Lung (tissue), 12 donors: ENCODE data around the gene NCOA3. TPM values are rescaled to one million over a fixed set of nuclear protein-coding genes. Genes with fewer than 3 reads are reported as not detected.

Source experiments
- ATAC-seq: fragments of 200-7000 bp; cut with Tn5 transposase; one replicate; pipeline ENCODE4 v1.9.1; 2020; ENCODE audit warnings: moderate number of reproducible peaks; ENCODE audit not compliant: insufficient read depth, low FRiP score
- DNase-seq, 3 donors: peaks; one replicate each; pipeline ENCODE4 v3.0.0-alpha.2; 2013 to 2017
- H3K27ac ChIP-seq, 2 donors: one replicate each; pipeline ENCODE4 v1.5.1; 2013; ENCODE audit warnings: mild to moderate bottlenecking in 2 of 2, moderate library complexity in 2 of 2, control low read depth in 1 of 2, inconsistent platforms in 1 of 2, low read depth in 1 of 2, low read length in 1 of 2
- H3K27me3 ChIP-seq, 3 donors: one replicate each; pipeline ENCODE4 v1.5.1; 2013; ENCODE audit warnings: low read length in 2 of 3; ENCODE audit not compliant: control insufficient read depth in 3 of 3, insufficient read depth in 3 of 3
- H3K36me3 ChIP-seq, 4 donors: one replicate each; pipeline ENCODE4 v1.5.1; 2013; ENCODE audit warnings: low read length in 4 of 4, mild to moderate bottlenecking in 1 of 4, moderate library complexity in 1 of 4; ENCODE audit not compliant: control insufficient read depth in 4 of 4, insufficient read depth in 4 of 4
- H3K4me1 ChIP-seq, 5 donors: one replicate each; pipeline ENCODE4 v1.5.1; 2013; ENCODE audit warnings: low read length in 5 of 5, mild to moderate bottlenecking in 2 of 5, moderate library complexity in 1 of 5; ENCODE audit not compliant: control insufficient read depth in 5 of 5, insufficient read depth in 5 of 5
- H3K4me3 ChIP-seq: one replicate; pipeline ENCODE4 v1.5.1; 2013; ENCODE audit warnings: mild to moderate bottlenecking, control low read depth, moderate library complexity
- H3K9ac ChIP-seq, 2 donors: one replicate each; pipeline ENCODE4 v1.5.1; 2013; ENCODE audit warnings: low read length in 2 of 2, control low read depth in 1 of 2; ENCODE audit not compliant: insufficient read depth in 1 of 2
- H3K9me3 ChIP-seq, 4 donors: one replicate each; pipeline ENCODE4 v1.5.1; 2013; ENCODE audit warnings: low read length in 3 of 4, mild to moderate bottlenecking in 1 of 4, moderate library complexity in 1 of 4; ENCODE audit not compliant: control insufficient read depth in 4 of 4, insufficient read depth in 3 of 4
- WGBS, 2 donors: extraction: QIAGEN DNeasy Blood & Tissue Kit; methylation state at CpG; one replicate each; pipeline ENCODE4 v1.1.7; 2013; 5-methylcytosine and 5-hydroxymethylcytosine counted together
- polyA plus RNA-seq, 2 donors: library from polyadenylated mRNA; stranded (reverse); fragments of 200-250 nt; gene quantifications; one replicate each; pipeline ENCODE4 v1.2.1, GENCODE V29; 2013
- total RNA-seq, 2 donors: library from RNA; depleted of rRNA in 1 of 2; stranded (reverse); fragments of >200 nt in 1 of 2; gene quantifications; one replicate each; pipeline ENCODE4 v1.2.1, GENCODE V29; 2014 to 2021
- TF ChIP-seq, protein P1 (sequence below): IDR thresholded peaks from 2 replicates; pipeline ENCODE4 v1.5.1; 2012; ENCODE audit warnings: mild to moderate bottlenecking; ENCODE audit errors: control extremely low read depth, extremely low read depth
- donor health status: control.
- donor health status: control.
- donor health status: Bipolar disorder and iron deficiency.
- donor health status: healthy.
- donor health status: DM: yes; HTN: yes; CAD: no.

NCOA3 gene
- total and polyA plus RNA-seq, 4 donors, result 5.5 to 69.4 (median 22.6) TPM

DNA sequence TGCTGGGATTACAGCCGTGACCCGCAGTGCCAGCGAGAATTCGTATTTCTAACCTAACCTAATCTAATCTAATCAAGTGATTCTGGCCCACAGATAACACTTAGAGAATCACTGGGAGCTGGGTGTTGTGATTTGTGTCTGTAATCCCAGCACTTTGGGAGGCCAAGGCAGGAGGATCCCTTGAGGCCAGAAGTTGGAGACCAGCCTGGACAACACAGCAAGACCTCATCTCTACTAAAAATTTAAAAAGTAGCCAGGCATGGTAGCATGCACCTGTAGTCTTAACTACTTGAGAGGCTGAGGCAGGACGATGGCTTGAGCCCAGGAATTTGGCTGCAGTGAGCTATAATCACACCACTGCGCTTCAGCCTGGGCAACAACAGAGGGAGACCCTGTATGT is 21.4 kb upstream of the NCOA3 start:
- H3K4me3 ChIP-seq, result no peak overlapping the region
- ATAC-seq, result no peak
- peak overlapping the region in 1 of 2 donors; percentile 16 for H3K27ac ChIP-seq
- no peaks in the 10 kb centered on the region for H3K4me1 ChIP-seq
- no peaks in the 10 kb centered on the region for H3K36me3 ChIP-seq
- no peaks in the 10 kb centered on the region for H3K27me3 ChIP-seq
- TF ChIP-seq, protein P1, sequence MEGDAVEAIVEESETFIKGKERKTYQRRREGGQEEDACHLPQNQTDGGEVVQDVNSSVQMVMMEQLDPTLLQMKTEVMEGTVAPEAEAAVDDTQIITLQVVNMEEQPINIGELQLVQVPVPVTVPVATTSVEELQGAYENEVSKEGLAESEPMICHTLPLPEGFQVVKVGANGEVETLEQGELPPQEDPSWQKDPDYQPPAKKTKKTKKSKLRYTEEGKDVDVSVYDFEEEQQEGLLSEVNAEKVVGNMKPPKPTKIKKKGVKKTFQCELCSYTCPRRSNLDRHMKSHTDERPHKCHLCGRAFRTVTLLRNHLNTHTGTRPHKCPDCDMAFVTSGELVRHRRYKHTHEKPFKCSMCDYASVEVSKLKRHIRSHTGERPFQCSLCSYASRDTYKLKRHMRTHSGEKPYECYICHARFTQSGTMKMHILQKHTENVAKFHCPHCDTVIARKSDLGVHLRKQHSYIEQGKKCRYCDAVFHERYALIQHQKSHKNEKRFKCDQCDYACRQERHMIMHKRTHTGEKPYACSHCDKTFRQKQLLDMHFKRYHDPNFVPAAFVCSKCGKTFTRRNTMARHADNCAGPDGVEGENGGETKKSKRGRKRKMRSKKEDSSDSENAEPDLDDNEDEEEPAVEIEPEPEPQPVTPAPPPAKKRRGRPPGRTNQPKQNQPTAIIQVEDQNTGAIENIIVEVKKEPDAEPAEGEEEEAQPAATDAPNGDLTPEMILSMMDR, result no peak
- H3K9me3 ChIP-seq, result no peaks in the 10 kb centered on the region
- WGBS, 2 donors, result 95 to 96% methylated on average over 6 of the region's 6 CpGs
- no peak for DNase-seq
- H3K9ac ChIP-seq, result no peak overlapping the region

DNA sequence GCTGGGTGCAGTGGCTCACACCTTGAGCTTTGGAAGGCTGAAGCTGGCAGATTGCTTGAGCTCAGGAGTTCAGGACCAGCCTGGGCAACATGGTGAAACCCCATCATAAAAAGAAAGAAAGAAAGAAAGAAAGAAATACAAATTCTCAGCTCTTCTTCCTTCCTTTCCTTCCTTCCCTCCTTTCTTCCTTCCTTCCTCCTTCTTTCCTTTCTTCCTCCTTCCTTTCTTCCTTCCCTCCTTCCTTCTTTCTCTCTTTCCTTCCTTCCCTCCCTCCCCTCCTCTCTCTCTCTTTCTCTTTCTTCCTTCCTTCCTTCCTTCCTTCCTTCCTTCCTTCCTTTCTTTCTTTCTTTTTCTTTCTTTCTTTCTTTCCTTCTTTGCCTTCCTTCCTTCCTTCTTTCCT is 21.0 kb upstream of the NCOA3 start:
- ATAC-seq (no peak), DNase-seq (no peak)
- TF ChIP-seq, protein P1, result no peak
- Histone ChIP-seq H3K27me3 (no peaks in the 10 kb centered on the region), H3K9ac (no peak overlapping the region), H3K9me3 (no peaks in the 10 kb centered on the region), H3K4me1 (no peaks in the 10 kb centered on the region), H3K36me3 (no peaks in the 10 kb centered on the region), H3K27ac (no peak overlapping the region), H3K4me3 (no peak overlapping the region)

DNA sequence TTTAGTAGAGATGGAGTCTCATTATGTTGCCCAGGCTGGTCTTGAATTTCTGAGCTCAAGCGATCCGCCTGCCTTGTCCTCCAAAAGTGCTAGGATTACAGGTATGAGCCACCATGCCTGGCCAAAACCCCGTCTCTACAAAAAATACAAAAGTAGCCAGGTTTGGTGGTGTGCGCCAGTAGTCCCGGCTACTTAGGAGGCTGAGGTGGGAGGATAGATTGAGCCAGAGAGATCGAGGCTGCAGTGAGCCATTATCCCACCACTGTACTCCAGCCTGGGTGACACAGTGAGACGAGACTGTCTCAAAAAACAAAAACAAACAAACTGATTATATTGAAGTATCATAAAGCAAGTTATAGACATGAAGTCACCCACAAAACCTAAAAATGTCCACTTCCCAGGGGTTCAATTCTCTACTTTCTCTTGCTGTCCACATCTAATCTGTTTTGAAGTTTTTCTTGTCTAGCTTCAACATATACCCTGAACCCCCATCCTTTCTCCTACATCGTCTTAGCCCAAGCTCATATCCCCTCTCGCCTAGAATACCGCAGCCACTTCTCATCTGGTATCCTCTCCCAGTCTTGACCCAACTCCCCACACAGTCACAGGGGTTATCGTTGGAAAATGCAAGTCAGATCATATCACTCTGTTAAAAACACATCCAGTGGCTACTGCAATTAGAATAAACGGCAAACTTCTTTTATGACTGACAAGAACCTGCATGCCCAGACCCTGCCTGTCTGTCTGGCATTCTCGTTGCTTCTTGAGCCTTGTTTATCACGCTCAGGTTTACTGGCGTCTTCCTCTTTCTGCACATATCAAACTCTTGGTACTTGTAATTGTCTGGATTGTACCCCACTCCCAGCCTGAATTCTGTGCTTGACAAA is 20.1 kb upstream of the NCOA3 start:
- Histone ChIP-seq H3K4me3 (no peak overlapping the region), H3K4me1 (no peaks in the 10 kb centered on the region), H3K36me3 (no peaks in the 10 kb centered on the region), H3K27ac (no peak overlapping the region), H3K9ac (no peak overlapping the region), H3K27me3 (no peaks in the 10 kb centered on the region), H3K9me3 (no peaks in the 10 kb centered on the region)
- no peak for DNase-seq
- ATAC-seq, result no peak
- TF ChIP-seq, protein P1, result no peak
- 84 to 88% methylated on average over 15 of the region's 15 CpGs for WGBS, 2 donors
